Choroid plexus epithelial cell (primary cell): ENCODE results near the gene CHRNB1.

ENCODE experiments used
- DNase-seq: peaks from one replicate; pipeline ENCODE4 v3.0.0-alpha.2; 2010; ENCODE audit warnings: low read depth
- H3K4me3 ChIP-seq: 2 replicates; pipeline ENCODE4 v1.5.1; 2011; ENCODE audit warnings: low read depth, mild to moderate bottlenecking, control low read depth, low read length, moderate library complexity
- CTCF ChIP-seq: conservative IDR thresholded peaks from 2 replicates; pipeline ENCODE4 v1.5.1; 2011; ENCODE audit warnings: low read depth, mild to moderate bottlenecking, control low read depth, inconsistent platforms, low read length, moderate library complexity

Gene CHRNB1

DNA sequence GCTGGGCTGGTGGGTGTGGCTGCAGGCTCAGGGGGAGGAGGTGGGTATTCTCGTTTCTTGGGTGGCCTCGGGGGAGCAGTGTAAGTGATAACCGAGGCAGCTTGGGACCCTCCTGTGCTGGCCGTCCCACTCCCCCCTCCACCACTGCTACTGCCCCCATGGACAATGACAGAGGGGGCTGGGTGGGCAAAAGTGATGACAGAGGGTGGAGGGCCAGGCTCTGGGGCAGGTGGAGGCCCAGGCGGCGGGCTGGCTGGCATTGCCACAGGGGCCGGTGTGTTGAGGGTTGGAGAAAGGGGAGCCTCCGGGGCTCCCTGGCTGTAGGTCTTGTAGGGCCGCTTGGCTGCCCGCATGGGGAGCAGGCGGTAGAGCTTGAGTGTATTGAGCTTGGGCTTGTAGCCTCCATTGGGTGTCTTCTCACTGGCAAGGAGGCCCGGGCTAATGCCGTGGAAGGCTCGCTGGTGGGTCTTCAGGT lies 18.5 kb downstream of the CHRNB1 start:
- no peak for TF ChIP-seq CTCF
- DNase-seq = no peak
- H3K4me3 ChIP-seq = no peak overlapping the region

- TF ChIP-seq CTCF = no peak
- DNase-seq = no peak
- no peak overlapping the region for H3K4me3 ChIP-seq
Observed at GRCh38 chr17:7464081-7464480, 19.2 kb downstream of the CHRNB1 start.

GRCh38 chr17:7465597-7466275 lies 20.9 kb downstream of the CHRNB1 start:
- no peak for DNase-seq
- H3K4me3 ChIP-seq = no peak overlapping the region
- TF ChIP-seq CTCF = no peak

DNA sequence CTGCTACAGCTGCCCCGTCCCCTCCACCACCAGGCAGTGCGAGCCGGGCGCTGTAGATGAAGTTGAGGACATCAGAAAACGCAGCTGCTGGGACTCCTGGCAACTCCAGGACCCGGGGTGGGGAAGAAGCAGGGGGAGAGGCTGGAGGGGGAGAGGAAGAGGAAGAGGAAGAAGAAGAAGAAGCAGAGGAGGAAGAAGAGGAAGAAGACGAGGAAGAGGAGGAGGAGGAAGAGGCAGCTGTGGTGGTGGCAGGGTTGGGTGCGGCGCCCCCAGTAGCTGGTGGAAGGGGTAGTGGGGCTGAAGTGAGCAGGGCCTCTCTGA lies 21.4 kb downstream of the CHRNB1 start:
- no peak for TF ChIP-seq CTCF
- no peak for DNase-seq
- no peak overlapping the region for H3K4me3 ChIP-seq

- TF ChIP-seq CTCF = no peak
- peak; percentile 49 for DNase-seq
- H3K4me3 ChIP-seq = no peak overlapping the region
Observed at GRCh38 chr17:7466639-7467341, 21.9 kb downstream of the CHRNB1 start.

- no peak for DNase-seq
- H3K4me3 ChIP-seq = no peak overlapping the region
- no peak for TF ChIP-seq CTCF
Observed at GRCh38 chr17:7467498-7467897, 22.6 kb downstream of the CHRNB1 start.

GRCh38 chr17:7468290-7468689 lies 23.4 kb downstream of the CHRNB1 start:
- DNase-seq = no peak
- H3K4me3 ChIP-seq = no peak overlapping the region
- TF ChIP-seq CTCF = no peak
